GM12872 (cell line): ENCODE measurements around the gene AP3S1.

Experiments
- TF ChIP-seq, protein P1 (sequence below): IDR thresholded peaks from 3 replicates; pipeline ENCODE4 v1.5.1; 2011; ENCODE audit warnings: low read depth, mild to moderate bottlenecking, low read length, moderate library complexity; ENCODE audit not compliant: insufficient read depth

Gene AP3S1

DNA sequence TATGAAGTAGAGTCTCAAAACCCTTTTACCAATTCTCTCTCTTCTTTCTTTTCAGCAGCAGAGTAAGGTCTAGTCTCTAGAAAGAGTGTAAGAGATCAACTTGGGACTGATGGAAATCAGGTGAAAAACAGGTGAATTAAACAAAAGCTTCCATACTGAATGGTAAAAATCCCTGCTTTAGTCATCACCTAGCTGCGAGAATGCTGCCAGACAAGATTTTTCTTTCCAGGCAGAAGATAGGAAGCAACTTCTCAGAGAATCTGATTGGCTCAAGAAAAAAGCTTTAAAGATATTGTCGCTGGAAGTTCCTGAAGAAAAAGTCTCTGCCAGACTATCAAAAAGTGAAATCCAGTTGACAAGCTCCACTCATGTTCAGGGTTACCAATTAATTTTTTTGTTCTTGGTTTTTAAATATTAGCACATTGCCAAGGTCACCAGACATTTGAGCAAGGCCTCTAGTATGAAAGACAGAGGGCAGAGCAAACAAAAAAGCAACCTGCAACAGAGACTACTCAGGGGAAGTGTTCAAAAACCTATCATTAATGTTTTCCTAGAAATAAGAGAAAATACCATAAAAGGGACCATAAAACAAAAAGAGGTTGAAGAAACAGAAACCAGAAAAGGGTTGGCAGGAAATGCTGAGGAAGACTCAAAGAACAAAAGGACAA is 34.6 kb upstream of the AP3S1 start:
- TF ChIP-seq, protein P1, sequence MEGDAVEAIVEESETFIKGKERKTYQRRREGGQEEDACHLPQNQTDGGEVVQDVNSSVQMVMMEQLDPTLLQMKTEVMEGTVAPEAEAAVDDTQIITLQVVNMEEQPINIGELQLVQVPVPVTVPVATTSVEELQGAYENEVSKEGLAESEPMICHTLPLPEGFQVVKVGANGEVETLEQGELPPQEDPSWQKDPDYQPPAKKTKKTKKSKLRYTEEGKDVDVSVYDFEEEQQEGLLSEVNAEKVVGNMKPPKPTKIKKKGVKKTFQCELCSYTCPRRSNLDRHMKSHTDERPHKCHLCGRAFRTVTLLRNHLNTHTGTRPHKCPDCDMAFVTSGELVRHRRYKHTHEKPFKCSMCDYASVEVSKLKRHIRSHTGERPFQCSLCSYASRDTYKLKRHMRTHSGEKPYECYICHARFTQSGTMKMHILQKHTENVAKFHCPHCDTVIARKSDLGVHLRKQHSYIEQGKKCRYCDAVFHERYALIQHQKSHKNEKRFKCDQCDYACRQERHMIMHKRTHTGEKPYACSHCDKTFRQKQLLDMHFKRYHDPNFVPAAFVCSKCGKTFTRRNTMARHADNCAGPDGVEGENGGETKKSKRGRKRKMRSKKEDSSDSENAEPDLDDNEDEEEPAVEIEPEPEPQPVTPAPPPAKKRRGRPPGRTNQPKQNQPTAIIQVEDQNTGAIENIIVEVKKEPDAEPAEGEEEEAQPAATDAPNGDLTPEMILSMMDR = no peak

DNA sequence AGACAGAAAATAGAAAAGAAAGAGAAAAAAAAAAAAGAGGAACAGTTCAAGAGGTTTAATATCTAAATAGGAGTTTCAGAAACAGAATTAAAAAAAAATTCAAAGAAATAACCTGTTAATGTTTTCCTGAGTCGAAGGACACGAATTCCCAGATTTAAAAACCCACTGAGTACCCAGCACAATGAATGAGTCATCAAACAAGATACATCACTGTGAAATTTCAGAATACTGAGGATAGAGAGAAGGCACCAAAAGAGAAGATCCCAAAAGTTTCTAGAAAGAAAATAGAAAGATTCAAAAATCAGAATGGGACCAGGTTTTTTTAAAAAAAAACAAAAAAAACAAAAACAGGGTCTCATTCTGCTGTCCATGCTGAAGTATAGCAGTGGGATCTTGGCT is 34.1 kb upstream of the AP3S1 start:
- TF ChIP-seq, protein P1 = no peak

DNA sequence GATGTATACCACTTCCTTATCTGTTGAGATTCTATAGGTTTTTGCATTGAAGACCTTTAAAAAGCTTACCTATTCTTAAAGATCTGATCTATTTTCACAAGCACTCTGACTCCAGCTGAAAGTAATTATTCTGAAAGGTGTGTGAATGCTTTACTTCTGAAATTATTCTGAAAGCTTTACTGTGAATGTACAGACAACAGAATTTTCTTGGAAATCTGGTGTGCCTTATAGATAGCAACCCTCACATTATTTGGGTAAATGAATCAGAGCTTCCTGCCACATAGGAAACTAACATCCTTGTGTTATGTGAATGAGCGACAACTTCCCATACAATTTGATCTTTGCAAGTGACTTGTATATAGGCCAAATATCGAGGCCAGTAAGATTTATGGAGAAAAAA is 31.8 kb upstream of the AP3S1 start:
- TF ChIP-seq, protein P1 = no peak

DNA sequence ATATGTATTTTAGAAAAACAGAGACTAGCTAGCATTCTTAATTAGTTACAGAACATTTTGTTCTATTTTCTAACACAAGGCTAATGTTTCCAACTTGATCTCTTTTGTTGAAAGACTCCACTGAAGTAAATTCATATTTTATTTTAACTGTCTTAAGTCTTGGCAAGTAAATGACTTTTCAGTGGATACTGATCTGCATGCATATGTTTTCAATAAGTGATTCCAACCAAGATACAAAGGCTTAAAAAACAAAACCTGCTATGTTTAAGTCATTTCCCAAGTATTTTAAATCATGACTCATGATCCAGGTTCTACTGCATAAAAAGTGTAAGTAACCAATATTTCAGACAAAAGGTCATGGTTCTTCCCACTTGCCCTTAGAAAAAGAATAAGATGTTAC is 31.0 kb upstream of the AP3S1 start:
- TF ChIP-seq, protein P1 = no peak

DNA sequence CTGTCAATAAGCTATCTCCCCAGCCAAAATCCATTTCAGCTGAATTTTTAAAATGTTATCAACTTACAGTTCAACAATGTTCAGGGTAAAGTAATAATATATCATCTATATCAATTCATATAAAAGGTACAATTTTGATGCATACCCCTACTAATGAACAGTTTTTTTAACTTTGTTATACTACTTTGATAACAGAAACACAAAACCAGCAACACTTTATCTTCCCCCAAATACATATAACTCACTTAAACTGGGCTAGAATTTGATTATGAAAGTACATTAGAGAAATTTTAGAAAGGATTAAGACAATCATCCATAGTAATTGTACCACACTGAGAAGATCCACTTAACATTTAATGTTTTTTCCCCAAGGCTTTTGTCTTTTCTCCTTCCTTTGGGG is 30.3 kb upstream of the AP3S1 start:
- TF ChIP-seq, protein P1 = no peak

DNA sequence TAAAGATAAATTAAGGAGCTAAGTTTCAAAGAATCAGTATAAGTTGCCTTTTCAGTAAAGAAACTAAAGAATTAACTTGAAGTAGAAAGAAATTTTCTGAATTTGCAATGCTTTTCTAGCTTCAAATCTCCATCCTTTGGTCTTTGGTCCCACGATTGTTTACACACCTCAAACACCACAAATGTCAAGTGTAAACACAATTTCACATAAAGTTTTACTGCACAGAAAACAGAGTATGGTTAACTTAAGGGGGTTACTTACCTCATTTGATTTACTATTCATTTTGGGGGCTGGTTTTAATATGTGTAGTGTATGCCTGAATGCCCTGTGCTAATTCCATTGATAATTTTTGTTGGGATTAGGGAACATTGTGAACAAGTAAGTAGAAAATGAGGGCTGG is 29.4 kb upstream of the AP3S1 start:
- TF ChIP-seq, protein P1 = no peak

DNA sequence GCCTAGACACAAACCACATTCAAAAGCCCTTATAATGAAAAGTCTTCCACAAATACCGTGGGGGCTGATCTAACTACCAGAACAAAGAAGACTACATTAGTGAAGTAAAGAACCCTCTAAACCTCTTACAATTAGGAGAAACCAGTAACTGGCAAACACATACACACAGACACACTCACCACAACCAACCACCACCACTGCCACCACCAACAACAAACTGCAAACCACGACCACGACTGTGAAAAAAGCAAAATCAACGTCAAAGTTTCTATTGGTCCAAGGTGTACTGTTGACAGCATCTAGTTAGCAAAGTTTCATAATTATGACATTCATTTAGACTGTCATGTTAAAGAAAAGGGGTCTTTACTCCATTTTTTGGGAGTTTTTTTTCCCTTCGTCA is 28.0 kb upstream of the AP3S1 start:
- TF ChIP-seq, protein P1 = no peak
